Right atrium auricular region (tissue), 2 donors: ENCODE data around the gene NAT14. TPM values are rescaled to one million over a fixed set of nuclear protein-coding genes. Genes with fewer than 3 reads are reported as not detected.
A peak's percentile ranks its signal among the peaks of the same experiment; 100 is the strongest.

ENCODE experiments used
- DNase-seq: peaks from one replicate; pipeline ENCODE4 v3.0.0-alpha.2; 2019; ENCODE audit warnings: low spot score
- H3K27ac ChIP-seq, 2 donors: fragments of 200-600 bp; sonication (generic); 1 replicate in 1 of 2; 2 replicates in 1 of 2; pipeline ENCODE4 v1.5.1; 2016 to 2019
- H3K27me3 ChIP-seq, 2 donors: fragments of 200-600 bp; sonication (generic); one replicate each; pipeline versions ENCODE4 v1.5.1 to v1.6.0; 2017 to 2019
- H3K36me3 ChIP-seq: fragments of 200-600 bp; sonication (generic); one replicate; pipeline ENCODE4 v1.5.1; 2016
- H3K4me1 ChIP-seq, 2 donors: fragments of 200-600 bp; sonication (generic); one replicate each; pipeline versions ENCODE4 v1.5.1 to v1.6.0; 2017 to 2019
- H3K4me3 ChIP-seq, 2 donors: fragments of 200-600 bp; sonication (generic); 1 replicate in 1 of 2; 2 replicates in 1 of 2; pipeline ENCODE4 v1.5.1; 2017 to 2019; ENCODE audit warnings: mild to moderate bottlenecking in 1 of 2, moderate library complexity in 1 of 2
- H3K9me3 ChIP-seq, 2 donors: fragments of 200-600 bp; sonication (generic); one replicate each; pipeline ENCODE4 v1.5.1; 2019
- CTCF ChIP-seq, 2 donors: fragments of 200-600 bp; sonication (generic); IDR thresholded peaks; one replicate each; pipeline ENCODE4 v1.5.1; 2019; ENCODE audit warnings: antibody characterized with exemption in 2 of 2
- total RNA-seq, 2 donors: library from RNA; depleted of rRNA; stranded (reverse); fragments of >200 nt; gene quantifications; one replicate each; pipeline ENCODE4 v1.1.0, GENCODE V29; 2016

The NAT14 gene
- total RNA-seq, 2 donors from 2014 or later = 2.3 to 7.0 TPM

- Histone ChIP-seq H3K9me3 (no peaks in the 10 kb centered on the region), H3K27ac (no peak overlapping the region), H3K36me3 (no peaks in the 10 kb centered on the region), H3K4me1 (peaks cover 0 to 38% of the 10 kb centered on the region in 2 donors), H3K27me3 (peaks cover 8 to 12% of the 10 kb centered on the region in 2 donors), H3K4me3 (no peak overlapping the region)
- no peak for DNase-seq
- TF ChIP-seq CTCF (IDR thresholded peaks at IDR 0.05) = no peak
Observed at GRCh38 chr19:55456347-55456746, 28.6 kb upstream of the NAT14 start.

- peaks cover 0 to 32% of the 10 kb centered on the region in 2 donors for H3K4me1 ChIP-seq
- TF ChIP-seq CTCF (IDR thresholded peaks at IDR 0.05) = no peak
- no peaks in the 10 kb centered on the region for H3K27me3 ChIP-seq
- DNase-seq = no peak
- no peak overlapping the region for H3K27ac ChIP-seq
- H3K36me3 ChIP-seq = no peaks in the 10 kb centered on the region
- no peaks in the 10 kb centered on the region for H3K9me3 ChIP-seq
- H3K4me3 ChIP-seq = no peak overlapping the region
Observed at GRCh38 chr19:55457683-55458457, 27.1 kb upstream of the NAT14 start.

- no peak for DNase-seq
- Histone ChIP-seq H3K4me1 (peaks cover 0 to 30% of the 10 kb centered on the region in 2 donors), H3K9me3 (no peaks in the 10 kb centered on the region), H3K36me3 (no peaks in the 10 kb centered on the region), H3K4me3 (no peak overlapping the region), H3K27ac (peak overlapping the region; percentile 16 to 94), H3K27me3 (no peaks in the 10 kb centered on the region)
- TF ChIP-seq CTCF (IDR thresholded peaks at IDR 0.05) = no peak
Observed at GRCh38 chr19:55459551-55459949, 25.4 kb upstream of the NAT14 start.

- Histone ChIP-seq H3K27ac (peak overlapping the region; percentile 83 to 94), H3K4me3 (peak overlapping the region; percentile 25 to 67), H3K27me3 (no peaks in the 10 kb centered on the region), H3K36me3 (no peaks in the 10 kb centered on the region), H3K9me3 (no peaks in the 10 kb centered on the region), H3K4me1 (peaks cover 0 to 30% of the 10 kb centered on the region in 2 donors)
- TF ChIP-seq CTCF (IDR thresholded peaks at IDR 0.05) = no peak
- no peak for DNase-seq
Observed at GRCh38 chr19:55459950-55460657, 24.9 kb upstream of the NAT14 start.

- peak; percentile 87 for DNase-seq
- Histone ChIP-seq H3K27me3 (no peaks in the 10 kb centered on the region), H3K4me3 (peak overlapping the region; percentile 67 to 81), H3K9me3 (no peaks in the 10 kb centered on the region), H3K4me1 (peaks cover 0 to 30% of the 10 kb centered on the region in 2 donors), H3K27ac (peak overlapping the region; percentile 83 to 94), H3K36me3 (no peaks in the 10 kb centered on the region)
- no peak for TF ChIP-seq CTCF (IDR thresholded peaks at IDR 0.05)
Observed at GRCh38 chr19:55460670-55461258, 24.2 kb upstream of the NAT14 start.
